GM21825 (cell line): ENCODE measurements around the gene ALDH1B1.
A peak's percentile ranks its signal among the peaks of the same experiment; 100 is the strongest.
"Not testable (repeated sequence)": the region's sequence is repeated elsewhere in the genome, so short reads cannot be mapped to it uniquely, and the experiment has no call there.

Source experiments
- ATAC-seq: cut with Tn5 transposase; IDR thresholded peaks from one replicate; pipeline ENCODE4 v1.9.1; 2021; ENCODE audit warnings: mild to moderate bottlenecking, moderate library complexity; ENCODE audit not compliant: unreplicated experiment

ALDH1B1 gene

DNA sequence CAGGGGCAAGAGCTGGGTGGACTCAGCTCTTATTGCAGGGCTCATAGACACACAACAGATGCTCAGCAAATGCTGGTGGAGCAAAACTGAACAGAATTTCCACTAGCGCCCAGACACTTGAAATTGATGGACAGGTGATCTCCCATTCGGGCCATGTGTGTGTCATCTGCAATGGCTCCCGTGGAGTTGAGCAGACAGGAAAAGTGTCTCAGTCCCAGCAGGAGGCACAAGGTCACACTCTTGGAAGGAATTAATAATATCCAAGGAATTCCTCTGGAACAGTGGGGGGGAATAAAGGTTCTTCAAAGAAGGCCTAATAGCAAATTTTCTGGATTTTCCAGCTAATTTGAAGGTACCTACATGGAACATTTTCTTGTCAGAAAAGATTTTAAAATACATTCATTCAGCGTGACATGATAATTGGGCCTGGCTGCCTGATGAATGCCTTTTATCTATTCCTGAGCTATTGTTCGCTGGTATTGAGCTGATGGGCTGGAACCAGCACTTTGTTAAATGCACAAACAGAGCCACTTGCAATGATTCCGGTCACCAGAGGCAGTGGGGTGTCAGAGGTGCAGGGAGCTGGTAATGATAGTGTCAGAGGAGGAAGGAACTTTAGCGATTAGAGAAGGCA lies 31.5 kb upstream of the ALDH1B1 start:
- no peak for ATAC-seq

- ATAC-seq, result no peak
Observed at GRCh38 chr9:38361473-38361850, 31.0 kb upstream of the ALDH1B1 start.

GRCh38 chr9:38362852-38363588 lies 29.5 kb upstream of the ALDH1B1 start:
- no peak for ATAC-seq

- no peak for ATAC-seq
Observed at GRCh38 chr9:38363589-38363925, 28.9 kb upstream of the ALDH1B1 start.

DNA sequence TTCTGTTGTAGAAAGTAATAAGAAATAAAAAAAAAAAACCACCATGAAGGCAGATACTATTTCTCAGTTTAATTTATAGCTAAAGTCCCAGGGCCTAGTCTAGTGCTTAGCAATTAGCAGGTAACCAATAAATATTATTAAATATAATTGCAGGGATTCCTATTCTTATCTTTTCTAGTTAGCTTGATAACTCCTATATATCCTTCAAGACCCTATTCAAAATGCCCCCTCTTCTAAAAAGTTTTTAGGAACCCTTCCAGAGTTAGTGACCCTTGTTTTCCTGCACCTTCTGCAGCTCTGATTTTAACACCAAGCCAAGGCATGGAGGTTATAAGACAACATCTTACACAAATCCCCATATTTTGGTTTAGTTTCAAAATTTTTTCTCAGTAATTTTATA lies 24.6 kb upstream of the ALDH1B1 start:
- ATAC-seq, result no peak

- no peak for ATAC-seq
Observed at GRCh38 chr9:38368731-38369130, 23.8 kb upstream of the ALDH1B1 start.

GRCh38 chr9:38370176-38370575 lies 22.3 kb upstream of the ALDH1B1 start:
- ATAC-seq, result no peak

- peak; percentile 58 for ATAC-seq
Observed at GRCh38 chr9:38371495-38371894, 21.0 kb upstream of the ALDH1B1 start.

GRCh38 chr9:38372762-38373619 lies 19.5 kb upstream of the ALDH1B1 start:
- ATAC-seq, result no peak

DNA sequence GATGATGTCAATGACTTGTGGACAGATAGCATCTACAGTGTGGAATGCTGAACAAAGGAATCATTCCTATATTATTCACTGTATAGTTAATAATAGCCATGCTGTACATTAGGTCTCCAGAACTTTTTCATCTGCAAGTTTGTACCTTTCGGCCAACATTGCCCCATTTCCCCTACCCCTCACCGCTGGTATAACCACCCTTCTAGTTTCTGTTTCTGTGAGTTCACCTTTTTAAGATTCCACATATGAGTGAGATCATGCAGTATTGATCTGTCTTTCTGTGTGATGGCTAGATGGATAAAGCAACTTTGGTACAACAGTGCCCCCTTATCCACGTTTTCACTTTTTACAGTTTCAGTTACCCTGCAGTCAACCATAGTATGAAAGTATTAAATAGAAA lies 18.8 kb upstream of the ALDH1B1 start:
- ATAC-seq, result no peak

DNA sequence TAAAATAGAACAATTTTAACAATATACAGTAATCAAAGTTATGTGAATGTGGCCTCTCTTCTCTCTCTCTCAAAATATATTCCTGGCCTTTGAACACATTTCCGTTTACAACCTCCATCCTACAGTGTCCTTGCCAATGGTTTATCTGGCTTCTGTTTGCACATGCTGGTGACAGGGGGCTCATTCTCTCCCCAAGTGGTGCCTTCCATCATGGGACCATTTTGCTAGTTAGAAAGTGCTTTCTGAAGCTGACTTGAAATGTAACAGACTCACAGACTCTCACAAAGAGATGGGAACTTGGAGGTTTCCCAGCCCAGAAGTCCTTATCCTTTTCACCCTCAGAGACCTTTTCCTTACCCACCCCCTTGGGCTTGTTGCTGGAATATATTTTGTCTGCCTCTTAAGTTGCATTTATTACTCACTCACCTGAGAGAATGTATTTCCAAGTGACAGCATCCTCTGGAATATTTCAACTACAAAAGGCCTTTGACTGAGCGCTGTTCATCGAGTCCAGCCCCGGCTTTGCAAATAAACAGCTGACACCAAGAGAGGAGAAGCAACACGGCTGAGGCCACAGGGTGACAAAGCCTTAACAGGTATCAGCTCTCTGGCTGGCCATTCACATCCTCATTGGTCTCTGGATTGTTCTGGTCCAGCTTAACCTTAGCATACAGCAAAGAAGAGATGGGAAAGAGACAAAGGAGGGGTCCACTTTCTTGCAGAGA lies 17.5 kb upstream of the ALDH1B1 start:
- no peak for ATAC-seq

DNA sequence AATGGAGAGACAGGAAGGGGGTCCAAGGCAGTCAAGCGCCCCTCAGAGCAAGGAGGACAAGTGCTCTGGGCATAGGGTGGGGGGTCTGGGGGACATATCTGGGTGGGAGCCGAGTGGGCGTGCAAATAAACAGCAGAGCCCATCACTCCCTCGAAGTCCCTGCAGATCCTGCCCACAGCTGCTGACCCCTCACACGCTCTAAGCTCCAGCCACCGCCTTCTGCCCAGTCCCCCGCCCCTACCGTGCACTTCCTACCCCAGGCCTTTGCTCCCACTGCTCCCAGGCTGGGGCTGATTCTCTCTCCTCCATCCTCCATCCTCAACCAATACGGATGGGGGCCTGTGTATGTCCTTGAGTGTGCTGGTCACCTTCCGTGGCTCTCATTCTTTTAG lies 16.9 kb upstream of the ALDH1B1 start:
- ATAC-seq, result no peak

- no peak for ATAC-seq
Observed at GRCh38 chr9:38376021-38376670, 16.4 kb upstream of the ALDH1B1 start.

- ATAC-seq, result not testable (repeated sequence)
Observed at GRCh38 chr9:38377336-38378083, 15.0 kb upstream of the ALDH1B1 start.

GRCh38 chr9:38380230-38380871 lies 12.2 kb upstream of the ALDH1B1 start:
- ATAC-seq, result no peak

- ATAC-seq, result no peak
Observed at GRCh38 chr9:38380872-38381534, 11.5 kb upstream of the ALDH1B1 start.

- ATAC-seq, result no peak
Observed at GRCh38 chr9:38382141-38382540, 10.4 kb upstream of the ALDH1B1 start.

DNA sequence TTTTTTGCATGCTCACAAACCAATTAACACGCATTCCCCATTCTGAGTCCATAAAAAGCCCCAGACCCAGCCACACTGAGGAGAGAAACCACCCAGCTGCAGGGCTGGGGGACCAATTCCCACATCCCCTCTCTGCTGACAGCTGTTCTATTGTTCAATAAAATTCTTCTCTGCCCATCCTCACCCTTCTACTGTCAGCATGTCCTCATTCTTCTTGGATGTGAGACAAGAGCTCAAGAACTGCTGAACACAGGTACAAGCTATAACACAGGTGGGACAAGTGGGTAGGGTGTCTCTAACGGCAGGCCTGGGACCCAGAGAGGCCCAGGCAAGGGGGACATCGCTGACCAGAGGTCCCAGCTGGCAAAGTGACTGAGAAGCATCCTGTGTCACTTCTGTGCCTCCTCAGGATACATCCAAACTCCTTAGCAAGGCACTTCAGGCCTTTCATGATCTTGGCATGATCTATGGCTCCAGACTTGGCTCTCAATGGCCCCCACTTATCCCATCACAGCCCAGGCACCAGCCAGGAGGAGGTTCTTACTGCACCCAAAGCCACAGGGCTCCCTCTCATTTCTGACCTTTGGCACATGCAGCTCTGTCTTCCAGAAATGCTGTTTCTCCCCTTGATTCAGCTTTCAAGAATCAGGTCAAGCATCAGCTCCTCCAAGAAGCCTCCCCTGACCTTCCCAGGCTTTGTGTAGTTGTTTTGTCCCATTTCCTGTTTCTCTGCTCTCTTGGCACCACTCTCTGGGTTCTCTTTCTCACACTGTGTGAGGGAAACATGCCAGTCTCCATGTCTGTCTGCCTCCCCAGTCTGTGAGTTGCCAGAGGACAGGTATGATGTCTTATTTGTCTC lies 7.3 kb upstream of the ALDH1B1 start:
- no peak for ATAC-seq
